K562 (cell line): ENCODE measurements around the gene PCNX3. TPM values are rescaled to one million over a fixed set of nuclear protein-coding genes. Genes with fewer than 3 reads are reported as not detected.

Experiments used
- CCNT2 ChIP-seq: IDR thresholded peaks from 2 replicates; pipeline ENCODE4 v1.6.1; 2011; ENCODE audit warnings: borderline replicate concordance, low read depth, mild to moderate bottlenecking, moderate library complexity, mixed read lengths, low read length; ENCODE audit not compliant: insufficient read length; ENCODE audit errors: extremely low read depth
- DACH1 ChIP-seq: fragments of 450-650 bp; IDR thresholded peaks from 2 replicates; pipeline ENCODE4 v1.6.1; 2018; ENCODE audit not compliant: partially characterized antibody
- ETV1 ChIP-seq: fragments of 450-650 bp; conservative IDR thresholded peaks from 2 replicates; pipeline ENCODE4 v1.6.1; 2016; ENCODE audit warnings: missing genetic modification characterization, control low read depth, low read depth, missing compliant biosample characterization
- FOXM1 ChIP-seq, 2 experiments: fragments of 450-650 bp in 1 of 2; sonication (generic) in 1 of 2; formaldehyde crosslinking in 1 of 2; IDR thresholded peaks; 2 replicates each; pipeline versions ENCODE4 v1.6.1 to v1.9.0; 2017 to 2022; ENCODE audit warnings: low read depth in 2 of 2, mild to moderate bottlenecking in 2 of 2, missing genetic modification reagents in 1 of 2, moderate library complexity in 1 of 2
- GATAD2B ChIP-seq: fragments of 450-650 bp; IDR thresholded peaks from 2 replicates; pipeline ENCODE4 v1.6.1; 2017; ENCODE audit warnings: mild to moderate bottlenecking, borderline replicate concordance
- HDAC3 ChIP-seq: fragments of 450-650 bp; IDR thresholded peaks from 2 replicates; pipeline ENCODE4 v1.6.1; 2018; ENCODE audit warnings: borderline replicate concordance, mild to moderate bottlenecking, moderate library complexity; ENCODE audit not compliant: partially characterized antibody
- HIVEP1 ChIP-seq: fragments of 250-450 bp; sonication (Bioruptor Pico); IDR thresholded peaks from 2 replicates; pipeline ENCODE4 v1.4.0; 2020; ENCODE audit warnings: mild to moderate bottlenecking
- KLF1 ChIP-seq: fragments of 450-650 bp; IDR thresholded peaks from 2 replicates; pipeline ENCODE4 v1.6.1; 2016; ENCODE audit warnings: missing genetic modification characterization, missing compliant biosample characterization
- MBD2 ChIP-seq: sonication (generic); IDR thresholded peaks from 2 replicates; pipeline ENCODE4 v1.6.1; 2016; ENCODE audit warnings: low read depth, borderline replicate concordance
- MEF2D ChIP-seq: conservative IDR thresholded peaks from 2 replicates; pipeline ENCODE4 v1.6.1; 2016; ENCODE audit warnings: low read depth, missing genetic modification characterization, missing compliant biosample characterization
- MIER1 ChIP-seq: fragments of 450-650 bp; IDR thresholded peaks from 2 replicates; pipeline ENCODE4 v1.6.1; 2016; ENCODE audit warnings: antibody characterized with exemption, mild to moderate bottlenecking, low read depth
- MYC ChIP-seq, 2 experiments: fragments of 250-450 bp in 1 of 2; sonication (Bioruptor Pico) in 1 of 2; IDR thresholded peaks; 2 replicates each; pipeline versions ENCODE4 v1.5.1 to v1.6.1; 2012 to 2021; ENCODE audit warnings: low read depth in 2 of 2, borderline replicate concordance in 1 of 2, improper control_type of control experiment in 1 of 2, low read length in 1 of 2, mild to moderate bottlenecking in 1 of 2, moderate library complexity in 1 of 2
- NBN ChIP-seq: fragments of 450-650 bp; IDR thresholded peaks from 2 replicates; pipeline ENCODE4 v1.6.1; 2016; ENCODE audit warnings: low read depth, mild to moderate bottlenecking
- NKRF ChIP-seq: fragments of 450-650 bp; IDR thresholded peaks from 2 replicates; pipeline ENCODE4 v1.6.1; 2016; ENCODE audit warnings: borderline replicate concordance
- PHB2 ChIP-seq: fragments of 450-650 bp; IDR thresholded peaks from 2 replicates; pipeline ENCODE4 v1.6.1; 2017; ENCODE audit warnings: low read depth
- SMARCA5 ChIP-seq: fragments of 450-650 bp; IDR thresholded peaks from 2 replicates; pipeline ENCODE4 v1.6.1; 2016
- TFAP4 ChIP-seq: sonication (generic); formaldehyde crosslinking; IDR thresholded peaks from 2 replicates; pipeline ENCODE4 v1.8.0; 2022; ENCODE audit warnings: missing genetic modification reagents, mild to moderate bottlenecking, moderate library complexity, borderline replicate concordance
- TRIM25 ChIP-seq: fragments of 450-650 bp; IDR thresholded peaks from 2 replicates; pipeline ENCODE4 v1.7.0; 2016; ENCODE audit warnings: borderline replicate concordance
- ZBTB5 ChIP-seq: fragments of 450-650 bp; IDR thresholded peaks from 2 replicates; pipeline ENCODE4 v1.6.1; 2017; ENCODE audit warnings: antibody characterized with exemption
- ZNF584 ChIP-seq: fragments of 200-800 bp; sonication (Bioruptor generic); IDR thresholded peaks from 2 replicates; pipeline ENCODE4 v1.6.1; 2016; ENCODE audit warnings: low read depth, mild to moderate bottlenecking, missing genetic modification characterization, missing compliant biosample characterization
- polyA plus RNA-seq, 8 experiments: library from polyadenylated mRNA; depleted of rRNA in 4 of 8; stranded (reverse) in 5 of 8; unstranded in 3 of 8; fragments of >200 nt; fragmentation: Nextera tagmentation in 2 of 8; fragmentation: Illumina TruSeq in 1 of 8; extraction: Ambion mirVana in 2 of 8; extraction: Trizol in 1 of 8; gene quantifications; 2 replicates each; pipeline versions ENCODE4 v1.2.1 to v1.2.3, GENCODE V29; 2011 to 2014; ENCODE audit warnings: inconsistent platforms in 1 of 8, missing spikeins in 1 of 8
- total RNA-seq, 7 experiments: library from RNA; depleted of rRNA in 6 of 7; stranded (reverse); fragments of >200 nt in 6 of 7; fragmentation: Illumina TruSeq in 2 of 7; extraction: Trizol in 2 of 7; gene quantifications; 2 replicates each; pipeline versions ENCODE4 v1.2.1 to v1.2.3, GENCODE V29; 2011 to 2021; ENCODE audit warnings: low replicate concordance in 1 of 7

PCNX3 gene
- total and polyA plus RNA-seq, 9 of the 15 experiments (the other 6 are each of a cell fraction or from before 2014, with no cell fraction given) = 0.11 to 47.8 (median 12.8) TPM

- TF ChIP-seq TRIM25 = no peak
- TF ChIP-seq PHB2 = peak; percentile 38; the same call in 1 of the 2 replicates
- 0 out of 2 replicates have a peak, but pooled peaks have one; percentile 22 for TF ChIP-seq KLF1 (tag)
- peak; percentile 74 for TF ChIP-seq FOXM1 (IDR thresholded peaks at IDR 0.05; ENCODE audit: low read depth)
- no peak; the same call in 1 of the 2 replicates for TF ChIP-seq FOXM1 (CRISPR knock-in tag; IDR thresholded peaks at IDR 0.05; ENCODE audit: low read depth)
- TF ChIP-seq NBN = peak; percentile 83; the same call in 1 of the 2 replicates
- TF ChIP-seq TFAP4 = peak; percentile 98
- peak; percentile 59; the same call in 1 of the 2 replicates for TF ChIP-seq MYC (IDR thresholded peaks at IDR 0.05; ENCODE audit: low read depth, low read length)
- no peak for TF ChIP-seq MYC (CRISPR knock-in tag; IDR thresholded peaks at IDR 0.05; ENCODE audit: borderline replicate concordance, low read depth)
- no peak; the same call in 1 of the 2 replicates for TF ChIP-seq ZBTB5
- TF ChIP-seq MIER1 = peak; percentile 22; the same call in 1 of the 2 replicates
- no peak for TF ChIP-seq HIVEP1
- peak; percentile 91 for TF ChIP-seq ZNF584
- TF ChIP-seq ETV1 = peak; percentile 85
- peak; percentile 63; the same call in 1 of the 2 replicates for TF ChIP-seq MBD2
- peak; percentile 61; the same call in 1 of the 2 replicates for TF ChIP-seq NKRF
- peak; percentile 87 for TF ChIP-seq HDAC3
- TF ChIP-seq CCNT2 = peak; percentile 74
- peak; percentile 100 for TF ChIP-seq SMARCA5
- peak; percentile 69; the same call in 1 of the 2 replicates for TF ChIP-seq GATAD2B
- TF ChIP-seq MEF2D (tag) = 0 out of 2 replicates have a peak, but pooled peaks have one; percentile 21
- TF ChIP-seq DACH1 = peak; percentile 87
These were observed 40.6 kb upstream of the PCNX3 start (continued) for GRCh38 chr11:65574811-65575567.
